RWPE2 (cell line): ENCODE measurements around the gene SLC6A14.

Experiments
- ATAC-seq: fragments of 200-7000 bp; cut with Tn5 transposase; 3 replicates; pipeline ENCODE4 v1.9.1; 2021; ENCODE audit warnings: low read depth
- DNase-seq: peaks from one replicate; pipeline ENCODE4 v3.0.0-alpha.2; 2020; ENCODE audit warnings: low spot score
- H3K27ac ChIP-seq: fragments of 450-650 bp; 2 replicates; pipeline ENCODE4 v1.5.1; 2017; ENCODE audit warnings: mild to moderate bottlenecking; ENCODE audit not compliant: poor library complexity, severe bottlenecking
- H3K27me3 ChIP-seq: fragments of 250-450 bp; sonication (Bioruptor Pico); 2 replicates; pipeline ENCODE4 v1.5.1; 2021; ENCODE audit warnings: mild to moderate bottlenecking, moderate library complexity; ENCODE audit not compliant: insufficient read depth, poor library complexity, severe bottlenecking
- H3K36me3 ChIP-seq: fragments of 250-450 bp; sonication (Bioruptor Pico); 2 replicates; pipeline ENCODE4 v1.5.1; 2020; ENCODE audit warnings: low read depth, mild to moderate bottlenecking, moderate library complexity
- H3K4me1 ChIP-seq: fragments of 250-450 bp; sonication (Bioruptor Pico); 2 replicates; pipeline ENCODE4 v1.5.1; 2021; ENCODE audit warnings: mild to moderate bottlenecking, moderate library complexity; ENCODE audit not compliant: insufficient read depth, poor library complexity, severe bottlenecking
- H3K4me3 ChIP-seq: fragments of 250-450 bp; sonication (Bioruptor Pico); 2 replicates; pipeline ENCODE4 v1.5.1; 2021; ENCODE audit warnings: mild to moderate bottlenecking, moderate library complexity; ENCODE audit not compliant: severe bottlenecking
- H3K9me3 ChIP-seq: fragments of 250-450 bp; sonication (Bioruptor Pico); 2 replicates; pipeline ENCODE4 v1.5.1; 2021; ENCODE audit warnings: mild to moderate bottlenecking, moderate library complexity; ENCODE audit not compliant: severe bottlenecking
- CTCF ChIP-seq: fragments of 450-650 bp; IDR thresholded peaks from one replicate; pipeline ENCODE4 v1.5.1; 2017; ENCODE audit warnings: mild to moderate bottlenecking, moderate library complexity; ENCODE audit not compliant: poor library complexity, severe bottlenecking

Gene SLC6A14

DNA sequence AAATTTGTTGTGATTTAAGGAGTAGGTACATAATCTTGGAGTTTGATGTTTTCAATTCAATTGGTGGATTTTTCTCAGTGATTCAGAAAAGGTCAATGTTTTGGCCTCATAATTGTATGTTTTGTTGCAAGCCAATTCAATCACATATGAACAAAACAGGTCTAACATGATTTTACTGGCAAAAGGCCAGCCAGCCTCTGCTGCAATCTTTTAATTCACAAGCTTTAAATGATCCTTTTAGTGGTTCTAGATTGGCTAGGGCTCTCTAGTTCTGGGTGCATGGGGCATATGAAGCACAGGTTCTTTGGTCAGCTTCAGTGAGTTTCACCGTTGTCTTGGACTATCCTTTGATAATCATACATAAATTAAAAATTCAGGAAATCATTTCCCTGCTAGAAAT is 19.2 kb upstream of the SLC6A14 start:
- Histone ChIP-seq H3K27ac (no peak overlapping the region), H3K27me3 (no peaks in the 10 kb centered on the region), H3K4me3 (no peak overlapping the region), H3K9me3 (no peaks in the 10 kb centered on the region), H3K4me1 (no peaks in the 10 kb centered on the region), H3K36me3 (no peaks in the 10 kb centered on the region)
- no peak for DNase-seq
- TF ChIP-seq CTCF: no peak
- no peak for ATAC-seq

DNA sequence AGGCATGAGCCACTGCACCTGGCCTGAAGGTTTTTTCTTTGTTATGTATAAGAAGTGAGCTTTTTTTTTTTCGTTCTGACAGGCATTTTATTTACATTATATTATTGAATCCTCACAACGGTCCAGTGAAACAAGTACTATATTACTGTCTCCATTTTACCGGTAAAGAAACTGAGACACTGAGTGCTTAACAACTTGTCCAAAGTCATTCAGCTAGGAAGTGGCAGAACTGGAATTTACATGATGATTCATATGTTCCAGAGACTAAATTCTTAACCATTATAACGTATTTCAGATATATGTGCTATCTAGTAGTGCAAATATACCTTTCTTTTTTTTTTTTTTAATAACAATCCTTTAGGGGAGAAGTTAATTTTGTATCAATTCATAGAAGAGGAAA is 18.4 kb upstream of the SLC6A14 start:
- ATAC-seq (no peak), DNase-seq (no peak)
- TF ChIP-seq CTCF: no peak
- Histone ChIP-seq H3K36me3 (no peaks in the 10 kb centered on the region), H3K27ac (no peak overlapping the region), H3K9me3 (no peaks in the 10 kb centered on the region), H3K4me1 (no peaks in the 10 kb centered on the region), H3K4me3 (no peak overlapping the region), H3K27me3 (no peaks in the 10 kb centered on the region)

GRCh38 chrX:116427978-116428377 is 8.4 kb upstream of the SLC6A14 start:
- Histone ChIP-seq H3K27ac (no peak overlapping the region), H3K9me3 (no peaks in the 10 kb centered on the region), H3K27me3 (no peaks in the 10 kb centered on the region), H3K4me3 (no peak overlapping the region), H3K36me3 (no peaks in the 10 kb centered on the region), H3K4me1 (no peaks in the 10 kb centered on the region)
- ATAC-seq (no peak), DNase-seq (no peak)
- no peak for TF ChIP-seq CTCF

DNA sequence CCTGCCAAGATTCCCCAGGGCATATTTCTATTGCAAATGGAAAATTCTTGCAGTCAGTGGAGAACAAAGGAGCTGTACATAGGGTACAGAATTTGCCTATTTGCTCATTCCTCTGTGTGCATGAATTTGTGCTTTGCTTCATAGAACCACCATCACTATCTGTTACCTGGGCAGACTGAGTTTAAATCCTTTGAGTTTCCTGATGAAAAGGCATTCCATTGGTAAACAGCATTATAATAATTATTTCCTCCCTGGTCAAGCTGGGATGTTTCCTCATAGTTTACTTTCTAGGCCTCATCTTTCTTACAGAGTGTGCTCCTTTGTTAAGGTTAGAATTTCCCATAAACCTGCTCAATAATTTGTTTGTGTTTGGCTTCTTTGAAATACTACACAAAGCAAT is 809 bp upstream of the SLC6A14 start:
- no peak for DNase-seq
- no peak overlapping the region for H3K27ac ChIP-seq
- H3K27me3 ChIP-seq: no peaks in the 10 kb centered on the region
- no peak for TF ChIP-seq CTCF
- H3K4me1 ChIP-seq: no peaks in the 10 kb centered on the region
- H3K4me3 ChIP-seq: no peak overlapping the region
- no peaks in the 10 kb centered on the region for H3K36me3 ChIP-seq
- H3K9me3 ChIP-seq: no peaks in the 10 kb centered on the region
- ATAC-seq: no peak

- Histone ChIP-seq H3K4me1 (no peaks in the 10 kb centered on the region), H3K9me3 (no peaks in the 10 kb centered on the region), H3K27me3 (no peaks in the 10 kb centered on the region), H3K4me3 (no peak overlapping the region), H3K27ac (no peak overlapping the region), H3K36me3 (no peaks in the 10 kb centered on the region)
- DNase-seq (no peak), ATAC-seq (0 out of 3 replicates have a peak, but pooled peaks have one; percentile 27)
- no peak for TF ChIP-seq CTCF
Measured at GRCh38 chrX:116449156-116449555, 12.8 kb downstream of the SLC6A14 start.
